Hepatocyte (in vitro differentiated cells): Measurements from ENCODE around the gene BNIP2. TPM values are rescaled to one million over a fixed set of nuclear protein-coding genes. Genes with fewer than 3 reads are reported as not detected.

ENCODE experiments used
- DNase-seq: peaks from one replicate; pipeline ENCODE4 v3.0.0-alpha.2; 2016; ENCODE audit warnings: low spot score
- H2AFZ ChIP-seq: fragments of 200-600 bp; sonication (generic); 2 replicates; pipeline ENCODE4 v1.6.0; 2016; ENCODE audit warnings: antibody characterized with exemption, mild to moderate bottlenecking
- H3K27ac ChIP-seq: fragments of 200-600 bp; sonication (generic); 2 replicates; pipeline ENCODE4 v1.5.1; 2016; ENCODE audit warnings: mild to moderate bottlenecking
- H3K27me3 ChIP-seq: fragments of 200-600 bp; sonication (generic); 2 replicates; pipeline ENCODE4 v1.6.1; 2016
- H3K36me3 ChIP-seq: fragments of 200-600 bp; sonication (generic); replicated peaks from 2 replicates; pipeline ENCODE4 v1.5.1; 2016; ENCODE audit warnings: low read depth; ENCODE audit not compliant: insufficient read depth
- H3K4me1 ChIP-seq: fragments of 200-600 bp; sonication (generic); 2 replicates; pipeline ENCODE4 v1.5.1; 2016; ENCODE audit warnings: mild to moderate bottlenecking, moderate library complexity; ENCODE audit not compliant: insufficient read depth
- H3K4me2 ChIP-seq: fragments of 200-600 bp; sonication (generic); 2 replicates; pipeline ENCODE4 v1.6.0; 2016
- H3K4me3 ChIP-seq: fragments of 200-600 bp; sonication (generic); 2 replicates; pipeline ENCODE4 v1.5.1; 2016; ENCODE audit warnings: mild to moderate bottlenecking
- H3K79me2 ChIP-seq: fragments of 200-600 bp; sonication (generic); 2 replicates; pipeline ENCODE4 v1.6.0; 2017; ENCODE audit warnings: mild to moderate bottlenecking
- H3K9me2 ChIP-seq: fragments of 200-600 bp; sonication (generic); replicated peaks from 2 replicates; pipeline ENCODE4 v1.6.0; 2017; ENCODE audit warnings: mild to moderate bottlenecking; ENCODE audit not compliant: insufficient read depth
- H3K9me3 ChIP-seq: fragments of 200-600 bp; sonication (generic); 2 replicates; pipeline ENCODE4 v1.5.1; 2016; ENCODE audit warnings: low read depth, mild to moderate bottlenecking
- H4K20me1 ChIP-seq: fragments of 200-600 bp; sonication (generic); 2 replicates; pipeline ENCODE4 v1.6.0; 2016; ENCODE audit warnings: mild to moderate bottlenecking; ENCODE audit not compliant: insufficient read depth, poor library complexity, severe bottlenecking
- EZH2 ChIP-seq: fragments of 200-600 bp; sonication (generic); IDR thresholded peaks from 2 replicates; pipeline ENCODE4 v1.6.1; 2016; ENCODE audit warnings: antibody characterized with exemption, mild to moderate bottlenecking, borderline replicate concordance
- EZH2phosphoT487 ChIP-seq: fragments of 200-600 bp; sonication (generic); IDR thresholded peaks from one replicate; pipeline ENCODE4 v1.6.1; 2018; ENCODE audit warnings: antibody characterized with exemption, mild to moderate bottlenecking, low read depth, moderate library complexity; ENCODE audit not compliant: unreplicated experiment, severe bottlenecking
- WGBS: methylation state at CpG from one replicate; pipeline ENCODE4 v1.1.6; 2016; ENCODE audit warnings: low lambda C conversion rate; ENCODE audit errors: missing lambda C conversion rate; 5-methylcytosine and 5-hydroxymethylcytosine counted together
- polyA plus RNA-seq: library from polyadenylated mRNA; unstranded; fragments of >200 nt; fragmentation: Nextera tagmentation; extraction: Ambion mirVana; gene quantifications from 2 replicates; pipeline ENCODE4 v1.2.1, GENCODE V29; 2016
- total RNA-seq: library from RNA; depleted of rRNA; stranded (reverse); fragments of >200 nt; gene quantifications from 2 replicates; pipeline ENCODE4 v1.2.3, GENCODE V29; 2014
- TF ChIP-seq, protein P1 (sequence below): fragments of 200-600 bp; sonication (generic); IDR thresholded peaks from 2 replicates; pipeline ENCODE4 v1.5.1; 2016; ENCODE audit warnings: antibody characterized with exemption, mild to moderate bottlenecking; ENCODE audit not compliant: poor library complexity

The BNIP2 gene
- total RNA-seq (78.2 and 102 TPM in 2 replicates), polyA plus RNA-seq (55.0 and 77.0 TPM in 2 replicates)

GRCh38 chr15:59688782-59689625 is at the start of gene BNIP2:
Gene BNIP2, minus strand, starts transcription at chr15:59689320. Its CDS starts 6,863 bp downstream, at chr15:59682457.
- TF ChIP-seq, protein P1, sequence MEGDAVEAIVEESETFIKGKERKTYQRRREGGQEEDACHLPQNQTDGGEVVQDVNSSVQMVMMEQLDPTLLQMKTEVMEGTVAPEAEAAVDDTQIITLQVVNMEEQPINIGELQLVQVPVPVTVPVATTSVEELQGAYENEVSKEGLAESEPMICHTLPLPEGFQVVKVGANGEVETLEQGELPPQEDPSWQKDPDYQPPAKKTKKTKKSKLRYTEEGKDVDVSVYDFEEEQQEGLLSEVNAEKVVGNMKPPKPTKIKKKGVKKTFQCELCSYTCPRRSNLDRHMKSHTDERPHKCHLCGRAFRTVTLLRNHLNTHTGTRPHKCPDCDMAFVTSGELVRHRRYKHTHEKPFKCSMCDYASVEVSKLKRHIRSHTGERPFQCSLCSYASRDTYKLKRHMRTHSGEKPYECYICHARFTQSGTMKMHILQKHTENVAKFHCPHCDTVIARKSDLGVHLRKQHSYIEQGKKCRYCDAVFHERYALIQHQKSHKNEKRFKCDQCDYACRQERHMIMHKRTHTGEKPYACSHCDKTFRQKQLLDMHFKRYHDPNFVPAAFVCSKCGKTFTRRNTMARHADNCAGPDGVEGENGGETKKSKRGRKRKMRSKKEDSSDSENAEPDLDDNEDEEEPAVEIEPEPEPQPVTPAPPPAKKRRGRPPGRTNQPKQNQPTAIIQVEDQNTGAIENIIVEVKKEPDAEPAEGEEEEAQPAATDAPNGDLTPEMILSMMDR, result no peak
- TF ChIP-seq EZH2, result no peak
- peaks cover 45% of the 10 kb centered on the region for H3K79me2 ChIP-seq
- peak within 1 kb of the TSS; percentile 50 for H3K4me3 ChIP-seq
- H3K27me3 ChIP-seq, result no peaks in the 10 kb centered on the region
- H3K9me3 ChIP-seq, result no peaks in the 10 kb centered on the region
- H3K9me2 ChIP-seq, result no peaks in the 10 kb centered on the region
- peak within 1 kb of the TSS; percentile 39 for H2AFZ ChIP-seq
- H3K4me2 ChIP-seq, result peak within 1 kb of the TSS; percentile 76
- no peaks in the 10 kb centered on the region for H3K36me3 ChIP-seq
- peaks cover 11% of the 10 kb centered on the region for H3K4me1 ChIP-seq
- peak; percentile 99 for DNase-seq
- H3K27ac ChIP-seq, result peak within 1 kb of the TSS; percentile 97
- H4K20me1 ChIP-seq, result peaks cover 41% of the 10 kb centered on the region
- 2% methylated on average over 73 of the region's 78 CpGs for WGBS

DNA sequence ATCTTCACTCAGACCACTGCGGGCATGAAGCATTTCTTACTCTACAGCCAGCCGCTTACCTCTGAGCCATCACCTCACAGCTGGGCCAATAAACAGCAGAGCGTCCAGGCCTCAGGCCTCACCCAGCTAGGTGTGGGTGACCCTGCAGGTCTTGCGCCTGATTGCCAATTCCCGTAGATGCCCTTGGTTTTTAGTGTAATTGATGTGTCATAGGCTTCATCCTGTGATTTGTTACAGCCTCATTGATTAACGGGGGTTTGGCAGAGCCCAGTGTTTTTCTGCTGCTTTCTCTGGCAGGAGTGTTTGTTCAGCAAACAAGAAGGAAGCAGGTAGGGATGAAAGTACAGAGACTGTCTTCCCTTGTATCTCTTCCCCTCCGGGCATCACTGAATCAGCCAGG is 49.6 kb upstream of the BNIP2 start:
- H3K4me1 ChIP-seq, result no peaks in the 10 kb centered on the region
- WGBS, result 67% methylated on average over 7 of the region's 7 CpGs
- no peak overlapping the region for H2AFZ ChIP-seq
- H3K79me2 ChIP-seq, result no peaks in the 10 kb centered on the region
- H3K9me3 ChIP-seq, result no peaks in the 10 kb centered on the region
- no peak for TF ChIP-seq EZH2
- TF ChIP-seq EZH2phosphoT487, result no peak
- TF ChIP-seq, protein P1, result no peak
- H3K4me3 ChIP-seq, result no peak overlapping the region
- no peak overlapping the region for H3K27ac ChIP-seq
- no peaks in the 10 kb centered on the region for H4K20me1 ChIP-seq
- no peaks in the 10 kb centered on the region for H3K9me2 ChIP-seq
- no peak overlapping the region for H3K4me2 ChIP-seq
- H3K36me3 ChIP-seq, result no peaks in the 10 kb centered on the region
- no peaks in the 10 kb centered on the region for H3K27me3 ChIP-seq
- no peak for DNase-seq

DNA sequence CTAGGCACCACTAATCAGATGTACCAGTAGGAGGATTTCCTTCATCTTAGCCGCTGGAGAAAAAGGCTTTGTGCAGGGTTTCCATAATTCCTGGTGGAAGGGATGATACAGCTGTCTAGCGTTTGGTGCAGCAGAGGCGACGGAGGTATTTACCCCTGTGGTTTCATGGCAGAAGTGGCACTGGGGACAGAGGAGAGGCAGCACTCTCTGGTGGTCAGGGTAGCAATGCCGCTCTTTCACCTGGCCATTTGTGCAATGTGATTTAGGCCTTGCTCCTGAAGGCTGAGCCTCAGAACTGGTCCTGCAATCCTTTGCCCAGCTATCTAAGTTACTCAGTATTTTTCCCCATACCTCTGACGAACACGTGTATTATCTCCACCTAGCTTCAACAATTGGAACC is 47.1 kb upstream of the BNIP2 start:
- H4K20me1 ChIP-seq, result no peaks in the 10 kb centered on the region
- H3K9me2 ChIP-seq, result no peaks in the 10 kb centered on the region
- H3K27ac ChIP-seq, result no peak overlapping the region
- H3K4me2 ChIP-seq, result no peak overlapping the region
- DNase-seq, result no peak
- H3K4me3 ChIP-seq, result no peak overlapping the region
- H3K36me3 ChIP-seq, result no peaks in the 10 kb centered on the region
- no peaks in the 10 kb centered on the region for H3K4me1 ChIP-seq
- H3K79me2 ChIP-seq, result no peaks in the 10 kb centered on the region
- no peaks in the 10 kb centered on the region for H3K27me3 ChIP-seq
- 89% methylated on average over 7 of the region's 7 CpGs for WGBS
- no peaks in the 10 kb centered on the region for H3K9me3 ChIP-seq
- TF ChIP-seq EZH2phosphoT487, result no peak
- TF ChIP-seq, protein P1, result no peak
- no peak for TF ChIP-seq EZH2
- no peak overlapping the region for H2AFZ ChIP-seq
